PC-3 (cell line): ENCODE results near the gene HDGFL2.

Experiments
- EZH2 ChIP-seq: fragments of 300-600 bp; sonication (generic); IDR thresholded peaks from one replicate; pipeline ENCODE4 v1.6.1; 2017; ENCODE audit warnings: antibody characterized with exemption, mild to moderate bottlenecking, low read length; ENCODE audit not compliant: unreplicated experiment
- EZH2phosphoT487 ChIP-seq: fragments of 300-600 bp; sonication (generic); IDR thresholded peaks from 2 replicates; pipeline ENCODE4 v1.6.1; 2018; ENCODE audit warnings: mild to moderate bottlenecking, antibody characterized with exemption, low read length, borderline replicate concordance
- TF ChIP-seq, protein P1 (sequence below): fragments of 300-600 bp; sonication (generic); conservative IDR thresholded peaks from 2 replicates; pipeline ENCODE4 v1.5.1; 2017; ENCODE audit warnings: antibody characterized with exemption, low read depth, mild to moderate bottlenecking, low read length

DNA sequence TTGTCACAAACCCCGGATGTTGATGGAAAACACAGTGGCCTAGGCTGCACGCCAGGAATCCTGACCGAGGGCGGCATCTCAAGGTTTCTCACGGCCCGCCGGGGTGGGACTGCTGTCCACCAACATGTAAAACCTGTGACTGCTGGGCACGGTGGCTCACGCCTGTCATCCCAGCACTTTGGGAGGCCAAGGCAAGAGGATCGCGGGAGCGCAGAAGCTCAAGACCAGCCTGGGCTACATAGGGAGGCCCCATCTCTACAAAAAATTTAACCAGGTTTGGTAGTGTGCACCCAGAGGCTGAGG, 35.0 kb downstream of the HDGFL2 start:
- TF ChIP-seq, protein P1, sequence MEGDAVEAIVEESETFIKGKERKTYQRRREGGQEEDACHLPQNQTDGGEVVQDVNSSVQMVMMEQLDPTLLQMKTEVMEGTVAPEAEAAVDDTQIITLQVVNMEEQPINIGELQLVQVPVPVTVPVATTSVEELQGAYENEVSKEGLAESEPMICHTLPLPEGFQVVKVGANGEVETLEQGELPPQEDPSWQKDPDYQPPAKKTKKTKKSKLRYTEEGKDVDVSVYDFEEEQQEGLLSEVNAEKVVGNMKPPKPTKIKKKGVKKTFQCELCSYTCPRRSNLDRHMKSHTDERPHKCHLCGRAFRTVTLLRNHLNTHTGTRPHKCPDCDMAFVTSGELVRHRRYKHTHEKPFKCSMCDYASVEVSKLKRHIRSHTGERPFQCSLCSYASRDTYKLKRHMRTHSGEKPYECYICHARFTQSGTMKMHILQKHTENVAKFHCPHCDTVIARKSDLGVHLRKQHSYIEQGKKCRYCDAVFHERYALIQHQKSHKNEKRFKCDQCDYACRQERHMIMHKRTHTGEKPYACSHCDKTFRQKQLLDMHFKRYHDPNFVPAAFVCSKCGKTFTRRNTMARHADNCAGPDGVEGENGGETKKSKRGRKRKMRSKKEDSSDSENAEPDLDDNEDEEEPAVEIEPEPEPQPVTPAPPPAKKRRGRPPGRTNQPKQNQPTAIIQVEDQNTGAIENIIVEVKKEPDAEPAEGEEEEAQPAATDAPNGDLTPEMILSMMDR: no peak
- TF ChIP-seq EZH2 (no peak), EZH2phosphoT487 (no peak)
